Measurements from ENCODE around the gene PRRC2A. TPM values are rescaled to one million over a fixed set of nuclear protein-coding genes. Genes with fewer than 3 reads are reported as not detected.

PRRC2A gene
- total RNA-seq, 3 donors from 2014 or later = 109 to 151 (median 120) TPM

- intact Hi-C loops (cut with DNase I, micrococcal nuclease) = no loop called here
- Histone ChIP-seq H3K36me3 (ENCODE audit: low read depth) (no peaks in the 10 kb centered on the region), H3K4me1 (ENCODE audit: low read depth) (peaks cover 5% of the 10 kb centered on the region), H3K9me3 (no peaks in the 10 kb centered on the region), H3K4me3 (peak within 1 kb of the TSS; percentile 23)
- DNase-seq = peak in 2 of 3 donors; percentile 51 to 83
- no peak for TF ChIP-seq CTCF (IDR thresholded peaks at IDR 0.05)
- peak; percentile 46 for ATAC-seq
Measured at GRCh38 chr6:31582230-31582643, 38.3 kb upstream of the PRRC2A start, which contains the start of gene LTB. Gene LTB, minus strand, starts transcription at chr6:31582424. Its CDS starts 7 bp downstream, at chr6:31582417.

- intact Hi-C loops (cut with DNase I, micrococcal nuclease) = no loop called here
- Histone ChIP-seq H3K9me3 (no peaks in the 10 kb centered on the region), H3K36me3 (ENCODE audit: low read depth) (no peaks in the 10 kb centered on the region), H3K4me3 (no peak overlapping the region), H3K4me1 (ENCODE audit: low read depth) (peaks cover 3% of the 10 kb centered on the region)
- TF ChIP-seq CTCF (IDR thresholded peaks at IDR 0.05) = no peak
- DNase-seq (no peak), ATAC-seq (peak; percentile 14)
Measured at GRCh38 chr6:31585491-31585890, 35.0 kb upstream of the PRRC2A start.

GRCh38 chr6:31586008-31586407, 34.5 kb upstream of the PRRC2A start, which contains the start of gene LST1:
Gene LST1, plus strand, starts transcription at chr6:31586277. Its CDS starts 1,023 bp downstream, at chr6:31587300.
- H3K9me3 ChIP-seq = no peaks in the 10 kb centered on the region
- intact Hi-C loops (cut with DNase I, micrococcal nuclease) = no loop called here
- no peaks in the 10 kb centered on the region for H3K36me3 ChIP-seq (ENCODE audit: low read depth)
- ATAC-seq = peak; percentile 6
- no peak for DNase-seq
- no peak for TF ChIP-seq CTCF (IDR thresholded peaks at IDR 0.05)
- H3K4me1 ChIP-seq (ENCODE audit: low read depth) = no peaks in the 10 kb centered on the region
- H3K4me3 ChIP-seq = no peak within 1 kb of the TSS

- Histone ChIP-seq H3K36me3 (ENCODE audit: low read depth) (no peaks in the 10 kb centered on the region), H3K4me1 (ENCODE audit: low read depth) (no peaks in the 10 kb centered on the region), H3K9me3 (no peaks in the 10 kb centered on the region), H3K4me3 (no peak overlapping the region)
- no peak for TF ChIP-seq CTCF (IDR thresholded peaks at IDR 0.05)
- ATAC-seq (peak; percentile 68), DNase-seq (peak in 2 of 3 donors; percentile 34 to 64)
- intact Hi-C loops (cut with DNase I, micrococcal nuclease) = no loop called here
Measured at GRCh38 chr6:31586599-31587281, 33.8 kb upstream of the PRRC2A start.

GRCh38 chr6:31587791-31588777, 32.4 kb upstream of the PRRC2A start:
- no peak for TF ChIP-seq CTCF (IDR thresholded peaks at IDR 0.05)
- H3K4me3 ChIP-seq = no peak overlapping the region
- no peak for DNase-seq
- no peaks in the 10 kb centered on the region for H3K4me1 ChIP-seq (ENCODE audit: low read depth)
- no peak for ATAC-seq
- H3K9me3 ChIP-seq = no peaks in the 10 kb centered on the region
- intact Hi-C loops (cut with DNase I, micrococcal nuclease) = no loop called here
- no peaks in the 10 kb centered on the region for H3K36me3 ChIP-seq (ENCODE audit: low read depth)
